Measurements from ENCODE around the gene CLEC7A.

Gene CLEC7A

GRCh38 chr12:10094646-10095395 lies 35.2 kb downstream of the CLEC7A start:
- DNase-seq (ENCODE audit: low spot score), result no peak

- no peak for DNase-seq (ENCODE audit: low spot score)
Observed at GRCh38 chr12:10088955-10089900, 40.8 kb downstream of the CLEC7A start.

GRCh38 chr12:10088031-10088430 lies 42.0 kb downstream of the CLEC7A start:
- no peak for DNase-seq (ENCODE audit: low spot score)

DNA sequence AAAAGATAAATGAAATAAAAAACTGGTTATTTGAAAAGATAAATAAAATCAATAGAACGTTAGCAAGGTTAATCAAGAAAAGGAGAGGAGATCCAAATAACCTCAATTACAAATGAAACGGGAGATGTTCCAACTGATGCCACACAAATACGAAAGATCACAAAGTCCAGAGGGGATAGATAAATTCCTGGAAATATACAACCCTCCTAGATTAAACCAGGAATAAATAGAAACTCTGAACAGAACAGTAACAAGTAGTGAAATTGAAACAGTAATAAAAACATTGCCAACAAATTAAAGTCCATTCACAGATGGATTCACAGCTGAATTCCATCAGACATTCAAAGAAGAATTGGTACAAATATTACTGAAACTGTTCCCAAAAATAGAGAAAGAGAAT lies 43.6 kb downstream of the CLEC7A start:
- DNase-seq (ENCODE audit: low spot score), result no peak

DNA sequence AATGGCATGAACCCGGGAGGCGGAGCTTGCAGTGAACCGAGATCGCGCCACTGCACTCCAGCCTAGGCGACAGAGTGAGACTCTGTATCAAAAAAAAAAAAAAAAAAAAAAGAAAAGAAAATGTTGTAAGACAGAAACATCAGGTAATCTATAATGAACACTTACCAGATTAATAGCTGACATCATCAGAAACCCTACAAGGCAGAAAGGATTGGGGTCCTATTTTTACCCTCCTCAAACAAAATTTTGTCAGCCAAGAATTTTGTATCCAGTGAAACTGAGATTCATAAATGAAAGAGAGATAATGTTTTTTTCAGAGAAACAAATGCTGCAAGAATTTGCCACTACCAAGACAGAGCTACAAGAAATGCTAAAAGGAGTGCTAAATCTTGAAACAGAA lies 45.3 kb downstream of the CLEC7A start:
- no peak for DNase-seq (ENCODE audit: low spot score)

DNA sequence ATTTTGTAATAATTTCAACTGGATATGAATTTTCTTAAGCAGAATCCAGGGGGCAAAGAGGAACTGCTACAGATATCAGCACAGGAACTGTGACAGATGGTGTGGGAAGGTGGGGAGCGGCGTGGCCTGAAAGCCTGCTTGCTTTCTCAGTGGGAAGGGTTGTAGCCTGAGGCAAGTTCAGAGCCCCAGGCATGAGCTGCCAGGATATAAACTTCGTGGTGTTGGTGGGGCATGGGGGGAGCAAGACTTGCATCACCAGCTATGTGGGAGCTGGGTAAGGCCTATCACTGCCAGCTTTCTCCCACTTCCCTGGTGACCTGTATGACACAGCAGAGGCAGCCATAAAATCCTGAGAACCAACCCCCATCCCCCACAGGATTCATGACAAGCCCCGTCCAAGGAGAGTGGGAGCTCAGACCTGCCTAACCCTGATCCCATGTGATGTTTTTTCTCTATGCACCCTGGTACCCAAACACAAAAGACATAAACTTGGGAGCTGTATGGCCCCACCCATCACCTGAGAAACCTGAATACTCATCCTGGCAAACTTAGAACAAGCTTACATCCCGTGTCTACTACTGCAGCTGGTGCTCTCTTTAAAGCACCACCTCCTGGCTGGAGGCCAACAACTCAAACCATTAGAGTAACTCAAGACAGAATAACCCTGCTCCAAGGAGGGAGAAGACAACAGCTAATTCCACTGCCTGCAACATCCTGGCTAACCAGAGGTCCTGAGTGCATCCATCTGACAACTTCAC lies 47.7 kb downstream of the CLEC7A start:
- no peak for DNase-seq (ENCODE audit: low spot score)

- DNase-seq (ENCODE audit: low spot score), result no peak
Observed at GRCh38 chr12:10075451-10075850, 54.5 kb downstream of the CLEC7A start.

- no peak for DNase-seq (ENCODE audit: low spot score)
Observed at GRCh38 chr12:10073261-10073660, 56.7 kb downstream of the CLEC7A start.

DNA sequence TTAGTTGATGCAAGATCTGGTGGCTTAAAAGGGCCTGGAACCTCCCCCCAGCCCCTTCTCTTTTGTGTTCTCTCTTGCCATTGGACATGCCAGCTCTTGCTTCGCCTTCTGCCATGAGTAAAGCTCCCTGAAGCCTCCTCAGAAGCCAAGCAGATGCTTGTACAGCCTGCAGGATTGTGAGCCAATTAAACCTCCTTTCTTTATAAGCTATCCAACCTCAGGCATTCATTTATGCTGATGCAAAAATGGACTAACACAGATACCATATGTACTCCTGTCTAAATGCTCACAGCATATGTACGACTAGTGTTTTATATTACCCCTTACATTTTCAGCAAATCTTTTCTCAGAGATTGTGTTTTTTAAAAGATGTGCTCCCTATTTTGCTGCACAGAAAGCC lies 57.9 kb downstream of the CLEC7A start:
- no peak for DNase-seq (ENCODE audit: low spot score)

DNA sequence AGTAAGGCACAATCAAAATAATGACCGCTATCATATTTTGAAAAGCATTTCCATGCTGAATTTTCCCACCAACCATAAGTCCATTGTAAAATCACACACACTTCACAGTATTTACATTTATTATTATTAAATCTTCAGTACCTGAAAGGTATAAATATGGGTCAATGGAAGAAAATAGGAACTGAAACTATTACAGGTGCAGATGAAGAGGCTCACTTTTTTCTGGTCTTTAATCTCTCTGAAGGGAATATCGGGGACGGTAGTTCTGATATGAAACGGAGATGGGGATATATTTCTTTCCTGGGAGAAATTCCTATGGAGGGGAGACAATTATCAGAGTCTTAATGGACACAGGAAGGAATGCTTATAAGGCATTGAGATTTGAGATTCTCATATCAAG lies 59.6 kb downstream of the CLEC7A start:
- no peak for DNase-seq (ENCODE audit: low spot score)

DNA sequence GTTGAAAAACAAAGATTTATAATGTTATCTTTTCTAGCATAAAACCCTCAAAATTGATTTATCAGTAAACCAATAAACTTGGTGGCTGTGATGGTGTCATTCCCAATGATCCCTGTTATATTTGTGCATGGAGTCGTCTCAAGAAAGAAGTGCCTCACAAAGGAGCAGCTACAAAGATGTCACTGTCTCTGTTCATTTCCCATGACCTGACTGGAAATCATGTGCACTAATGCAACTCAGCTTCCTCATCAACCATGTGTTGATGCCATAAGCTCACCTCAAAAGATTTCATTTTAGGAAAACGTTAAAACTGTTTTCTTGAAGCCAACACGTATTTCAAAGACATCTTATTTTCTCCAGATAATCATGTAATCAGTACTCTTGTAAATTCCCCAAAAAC lies 60.0 kb downstream of the CLEC7A start:
- no peak for DNase-seq (ENCODE audit: low spot score)

DNA sequence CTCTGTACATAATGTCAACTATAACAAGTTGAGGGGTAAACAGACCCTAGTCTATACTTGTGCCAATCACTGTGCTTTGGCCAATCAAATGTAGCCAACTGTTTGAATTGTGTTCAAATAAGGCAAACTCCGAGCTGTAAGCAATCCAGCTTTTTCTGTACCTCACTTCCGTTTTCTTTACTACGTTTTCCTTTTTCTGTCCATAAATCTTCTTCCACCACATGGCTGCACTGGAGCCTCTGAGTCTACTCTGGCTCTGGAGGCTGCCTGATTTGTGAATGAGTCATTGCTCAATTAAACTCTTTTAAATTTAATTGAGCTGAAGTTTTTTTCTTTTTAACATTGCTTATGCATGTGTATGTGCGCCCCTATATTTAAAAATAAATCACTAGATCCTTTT lies 60.9 kb downstream of the CLEC7A start:
- no peak for DNase-seq (ENCODE audit: low spot score)

- no peak for DNase-seq (ENCODE audit: low spot score)
Observed at GRCh38 chr12:10068644-10069043, 61.4 kb downstream of the CLEC7A start.

- DNase-seq (ENCODE audit: low spot score), result no peak
Observed at GRCh38 chr12:10067942-10068341, 62.1 kb downstream of the CLEC7A start.

DNA sequence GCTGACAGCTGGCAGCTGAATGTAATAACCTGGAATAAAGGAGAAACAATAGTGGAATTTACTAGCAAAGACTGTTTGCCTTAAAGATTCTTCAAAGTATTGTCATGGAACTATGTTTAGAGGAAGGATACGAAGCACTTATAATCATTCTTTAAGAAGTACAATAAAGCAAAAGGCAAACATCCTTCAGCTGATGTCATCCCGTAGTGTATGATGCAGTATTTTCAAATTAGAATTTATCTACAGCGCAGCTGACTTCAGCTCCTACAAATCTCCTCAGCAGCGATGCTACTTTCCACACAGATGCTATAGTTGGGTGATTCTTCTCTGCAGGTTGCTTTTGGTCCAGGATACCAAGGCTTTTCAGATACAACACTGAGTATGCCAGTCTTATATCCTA lies 62.7 kb downstream of the CLEC7A start:
- no peak for DNase-seq (ENCODE audit: low spot score)

Measured in germinal center (tissue), 1 donor.